ENCODE measurements around the gene LUZP2. TPM values are rescaled to one million over a fixed set of nuclear protein-coding genes. Genes with fewer than 3 reads are reported as not detected.

The LUZP2 gene
- 2.1 TPM for total RNA-seq

DNA sequence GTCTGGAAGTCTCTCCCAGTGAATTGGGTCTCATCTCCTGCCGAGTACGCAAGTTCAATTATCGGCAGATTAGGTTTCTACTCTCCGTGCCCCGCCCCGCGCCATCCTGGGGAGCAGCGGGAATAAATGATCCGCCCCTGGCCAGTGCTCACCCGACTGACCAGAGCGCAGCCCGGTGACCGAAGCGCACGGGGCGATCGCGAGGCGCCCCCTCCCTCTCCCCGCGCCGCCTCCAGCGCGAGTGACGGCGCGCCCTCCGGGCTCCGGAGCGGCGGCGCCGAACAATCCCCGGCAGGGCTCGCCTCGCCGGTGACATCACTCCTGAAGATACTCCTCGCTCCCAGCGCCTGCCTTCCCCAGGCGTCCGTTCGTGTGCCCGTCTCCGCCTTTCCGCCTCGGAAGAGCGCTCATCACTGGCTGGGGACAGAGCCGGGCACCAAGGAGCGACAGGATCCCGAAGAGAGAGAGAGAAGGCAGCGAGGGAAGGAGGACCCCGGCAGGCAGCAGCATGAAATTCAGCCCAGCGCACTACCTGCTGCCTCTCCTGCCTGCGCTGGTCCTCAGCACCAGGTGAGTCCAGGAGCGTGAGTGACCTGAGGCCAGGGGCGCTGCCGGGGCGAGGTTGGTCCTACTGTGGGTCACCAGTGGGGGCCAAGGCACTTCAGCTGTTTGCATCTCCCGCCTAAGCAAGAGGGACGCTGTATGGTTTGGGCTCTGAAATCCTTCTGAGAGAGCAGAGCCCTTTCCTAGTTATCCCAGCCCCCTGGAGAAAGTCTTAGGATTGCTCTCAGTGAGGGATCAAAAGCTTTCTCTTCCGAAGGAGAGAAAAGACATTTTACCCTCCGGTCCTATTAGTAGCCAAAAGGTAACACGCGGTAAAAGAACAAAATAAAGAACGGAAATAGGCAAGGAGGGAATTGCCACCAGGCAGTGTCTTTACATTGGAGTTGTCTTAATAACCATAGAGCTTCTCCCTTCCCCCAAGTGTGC, at the start of gene LUZP2:
Gene LUZP2 (plus strand): TSS at position 318 of the 990 bp plus-strand sequence.
- Histone ChIP-seq H3K27me3 (ENCODE audit: control insufficient read depth in 3 of 3, insufficient read depth in 3 of 3, low read length in 3 of 3) (peaks cover 7 to 14% (median 10%) of the 10 kb centered on the region in 3 donors), H3K36me3 (ENCODE audit: control insufficient read depth in 3 of 3, insufficient read depth in 3 of 3, low read length in 3 of 3) (no peaks in the 10 kb centered on the region), H3K27ac (ENCODE audit: low read depth, low read length) (no peak within 1 kb of the TSS), H3K9ac (ENCODE audit: low read depth in 1 of 3, low read length in 3 of 3) (no peak within 1 kb of the TSS), H3K4me3 (ENCODE audit: low read length in 3 of 3) (peak within 1 kb of the TSS; percentile 30 to 60 (median 51)), H3K4me1 (ENCODE audit: control insufficient read depth in 3 of 3, insufficient read depth in 3 of 3, low read length in 3 of 3) (peaks cover 0 to 4% (median 4%) of the 10 kb centered on the region in 3 donors), H3K9me3 (ENCODE audit: control insufficient read depth in 3 of 3, low read length in 3 of 3) (no peaks in the 10 kb centered on the region)

GRCh38 chr11:24453129-24453718, 43.6 kb upstream of the LUZP2 start:
- Histone ChIP-seq H3K36me3 (ENCODE audit: control insufficient read depth in 3 of 3, insufficient read depth in 3 of 3, low read length in 3 of 3) (no peaks in the 10 kb centered on the region), H3K4me1 (ENCODE audit: control insufficient read depth in 3 of 3, insufficient read depth in 3 of 3, low read length in 3 of 3) (no peaks in the 10 kb centered on the region), H3K4me3 (ENCODE audit: low read length in 3 of 3) (no peak overlapping the region), H3K9ac (ENCODE audit: low read depth in 1 of 3, low read length in 3 of 3) (no peak overlapping the region), H3K27me3 (ENCODE audit: control insufficient read depth in 3 of 3, insufficient read depth in 3 of 3, low read length in 3 of 3) (no peaks in the 10 kb centered on the region), H3K27ac (ENCODE audit: low read depth, low read length) (no peak overlapping the region), H3K9me3 (ENCODE audit: control insufficient read depth in 3 of 3, low read length in 3 of 3) (no peaks in the 10 kb centered on the region)

GRCh38 chr11:24457985-24458384, 38.9 kb upstream of the LUZP2 start:
- H3K36me3 ChIP-seq (ENCODE audit: control insufficient read depth in 3 of 3, insufficient read depth in 3 of 3, low read length in 3 of 3), result no peaks in the 10 kb centered on the region
- H3K27me3 ChIP-seq (ENCODE audit: control insufficient read depth in 3 of 3, insufficient read depth in 3 of 3, low read length in 3 of 3), result no peaks in the 10 kb centered on the region
- H3K9ac ChIP-seq (ENCODE audit: low read depth in 1 of 3, low read length in 3 of 3), result no peak overlapping the region
- no peaks in the 10 kb centered on the region for H3K9me3 ChIP-seq (ENCODE audit: control insufficient read depth in 3 of 3, low read length in 3 of 3)
- no peak overlapping the region for H3K27ac ChIP-seq (ENCODE audit: low read depth, low read length)
- no peak overlapping the region for H3K4me3 ChIP-seq (ENCODE audit: low read length in 3 of 3)
- no peaks in the 10 kb centered on the region for H3K4me1 ChIP-seq (ENCODE audit: control insufficient read depth in 3 of 3, insufficient read depth in 3 of 3, low read length in 3 of 3)

GRCh38 chr11:24470431-24470830, 26.4 kb upstream of the LUZP2 start:
- Histone ChIP-seq H3K36me3 (ENCODE audit: control insufficient read depth in 3 of 3, insufficient read depth in 3 of 3, low read length in 3 of 3) (no peaks in the 10 kb centered on the region), H3K4me3 (ENCODE audit: low read length in 3 of 3) (no peak overlapping the region), H3K9me3 (ENCODE audit: control insufficient read depth in 3 of 3, low read length in 3 of 3) (no peaks in the 10 kb centered on the region), H3K27ac (ENCODE audit: low read depth, low read length) (no peak overlapping the region), H3K9ac (ENCODE audit: low read depth in 1 of 3, low read length in 3 of 3) (no peak overlapping the region), H3K27me3 (ENCODE audit: control insufficient read depth in 3 of 3, insufficient read depth in 3 of 3, low read length in 3 of 3) (no peaks in the 10 kb centered on the region), H3K4me1 (ENCODE audit: control insufficient read depth in 3 of 3, insufficient read depth in 3 of 3, low read length in 3 of 3) (no peaks in the 10 kb centered on the region)

- Histone ChIP-seq H3K27ac (ENCODE audit: low read depth, low read length) (no peak overlapping the region), H3K9ac (ENCODE audit: low read depth in 1 of 3, low read length in 3 of 3) (no peak overlapping the region), H3K36me3 (ENCODE audit: control insufficient read depth in 3 of 3, insufficient read depth in 3 of 3, low read length in 3 of 3) (no peaks in the 10 kb centered on the region), H3K27me3 (ENCODE audit: control insufficient read depth in 3 of 3, insufficient read depth in 3 of 3, low read length in 3 of 3) (no peaks in the 10 kb centered on the region), H3K9me3 (ENCODE audit: control insufficient read depth in 3 of 3, low read length in 3 of 3) (no peaks in the 10 kb centered on the region), H3K4me3 (ENCODE audit: low read length in 3 of 3) (no peak overlapping the region), H3K4me1 (ENCODE audit: control insufficient read depth in 3 of 3, insufficient read depth in 3 of 3, low read length in 3 of 3) (no peaks in the 10 kb centered on the region)
These were observed 25.8 kb upstream of the LUZP2 start for GRCh38 chr11:24471084-24471483.

GRCh38 chr11:24478718-24479117, 18.1 kb upstream of the LUZP2 start:
- no peaks in the 10 kb centered on the region for H3K36me3 ChIP-seq (ENCODE audit: control insufficient read depth in 3 of 3, insufficient read depth in 3 of 3, low read length in 3 of 3)
- no peaks in the 10 kb centered on the region for H3K4me1 ChIP-seq (ENCODE audit: control insufficient read depth in 3 of 3, insufficient read depth in 3 of 3, low read length in 3 of 3)
- H3K27me3 ChIP-seq (ENCODE audit: control insufficient read depth in 3 of 3, insufficient read depth in 3 of 3, low read length in 3 of 3), result no peaks in the 10 kb centered on the region
- H3K9me3 ChIP-seq (ENCODE audit: control insufficient read depth in 3 of 3, low read length in 3 of 3), result no peaks in the 10 kb centered on the region
- H3K4me3 ChIP-seq (ENCODE audit: low read length in 3 of 3), result no peak overlapping the region
- no peak overlapping the region for H3K27ac ChIP-seq (ENCODE audit: low read depth, low read length)
- H3K9ac ChIP-seq (ENCODE audit: low read depth in 1 of 3, low read length in 3 of 3), result no peak overlapping the region

- Histone ChIP-seq H3K4me1 (ENCODE audit: control insufficient read depth in 3 of 3, insufficient read depth in 3 of 3, low read length in 3 of 3) (no peaks in the 10 kb centered on the region), H3K9ac (ENCODE audit: low read depth in 1 of 3, low read length in 3 of 3) (no peak overlapping the region), H3K36me3 (ENCODE audit: control insufficient read depth in 3 of 3, insufficient read depth in 3 of 3, low read length in 3 of 3) (no peaks in the 10 kb centered on the region), H3K27me3 (ENCODE audit: control insufficient read depth in 3 of 3, insufficient read depth in 3 of 3, low read length in 3 of 3) (no peaks in the 10 kb centered on the region), H3K4me3 (ENCODE audit: low read length in 3 of 3) (no peak overlapping the region), H3K27ac (ENCODE audit: low read depth, low read length) (no peak overlapping the region), H3K9me3 (ENCODE audit: control insufficient read depth in 3 of 3, low read length in 3 of 3) (no peaks in the 10 kb centered on the region)
These were observed 7.4 kb upstream of the LUZP2 start for GRCh38 chr11:24489477-24489876.

DNA sequence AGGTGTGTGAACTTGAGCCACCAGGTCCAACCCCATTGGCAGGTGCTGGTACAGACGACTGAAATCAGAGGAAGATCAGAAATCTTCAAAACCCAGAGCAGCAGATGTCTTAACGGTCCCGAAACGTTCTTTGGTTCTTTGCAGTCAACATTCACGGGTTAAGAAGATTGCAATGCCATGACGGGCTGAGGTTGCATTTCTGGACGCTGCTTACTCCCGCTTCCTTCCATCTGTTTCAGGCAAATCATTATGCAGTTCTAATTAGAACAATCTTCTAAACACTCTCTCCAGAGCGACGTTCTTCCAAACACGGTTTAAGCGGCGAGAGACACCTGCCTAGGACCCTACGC, 492 bp upstream of the LUZP2 start:
- H3K9ac ChIP-seq (ENCODE audit: low read depth in 1 of 3, low read length in 3 of 3), result no peak overlapping the region

GRCh38 chr11:24497831-24498230, 978 bp downstream of the LUZP2 start:
- Histone ChIP-seq H3K4me3 (ENCODE audit: low read length in 3 of 3) (no peak overlapping the region), H3K9ac (ENCODE audit: low read depth in 1 of 3, low read length in 3 of 3) (no peak overlapping the region), H3K4me1 (ENCODE audit: control insufficient read depth in 3 of 3, insufficient read depth in 3 of 3, low read length in 3 of 3) (peaks cover 0 to 4% (median 4%) of the 10 kb centered on the region in 3 donors)

More for the DNA sequence above, 492 bp upstream of the LUZP2 start:
- Histone ChIP-seq H3K27me3 (ENCODE audit: control insufficient read depth in 3 of 3, insufficient read depth in 3 of 3, low read length in 3 of 3) (peaks cover 7 to 14% (median 10%) of the 10 kb centered on the region in 3 donors), H3K36me3 (ENCODE audit: control insufficient read depth in 3 of 3, insufficient read depth in 3 of 3, low read length in 3 of 3) (no peaks in the 10 kb centered on the region), H3K27ac (ENCODE audit: low read depth, low read length) (no peak overlapping the region), H3K9me3 (ENCODE audit: control insufficient read depth in 3 of 3, low read length in 3 of 3) (no peaks in the 10 kb centered on the region), H3K4me1 (ENCODE audit: control insufficient read depth in 3 of 3, insufficient read depth in 3 of 3, low read length in 3 of 3) (peaks cover 0 to 4% (median 4%) of the 10 kb centered on the region in 3 donors), H3K4me3 (ENCODE audit: low read length in 3 of 3) (peak overlapping the region; percentile 30 to 51 (median 38))

GRCh38 chr11:24502425-24502824, 5.6 kb downstream of the LUZP2 start:
- Histone ChIP-seq H3K27me3 (ENCODE audit: control insufficient read depth in 3 of 3, insufficient read depth in 3 of 3, low read length in 3 of 3) (peaks cover 1 to 4% (median 2%) of the 10 kb centered on the region in 3 donors), H3K4me3 (ENCODE audit: low read length in 3 of 3) (no peak overlapping the region), H3K36me3 (ENCODE audit: control insufficient read depth in 3 of 3, insufficient read depth in 3 of 3, low read length in 3 of 3) (no peaks in the 10 kb centered on the region), H3K27ac (ENCODE audit: low read depth, low read length) (no peak overlapping the region), H3K9me3 (ENCODE audit: control insufficient read depth in 3 of 3, low read length in 3 of 3) (no peaks in the 10 kb centered on the region), H3K4me1 (ENCODE audit: control insufficient read depth in 3 of 3, insufficient read depth in 3 of 3, low read length in 3 of 3) (no peaks in the 10 kb centered on the region), H3K9ac (ENCODE audit: low read depth in 1 of 3, low read length in 3 of 3) (no peak overlapping the region)

More at GRCh38 chr11:24497831-24498230, 978 bp downstream of the LUZP2 start:
- Histone ChIP-seq H3K27me3 (ENCODE audit: control insufficient read depth in 3 of 3, insufficient read depth in 3 of 3, low read length in 3 of 3) (peaks cover 7 to 14% (median 10%) of the 10 kb centered on the region in 3 donors), H3K9me3 (ENCODE audit: control insufficient read depth in 3 of 3, low read length in 3 of 3) (no peaks in the 10 kb centered on the region), H3K36me3 (ENCODE audit: control insufficient read depth in 3 of 3, insufficient read depth in 3 of 3, low read length in 3 of 3) (no peaks in the 10 kb centered on the region), H3K27ac (ENCODE audit: low read depth, low read length) (no peak overlapping the region)

All from skeletal muscle tissue (tissue), 4 donors.